Activated T-cell treated with anti-CD3 and anti-CD28 coated beads for 1 hour (primary cell): ENCODE data around the gene ADAMTS20.

Source experiments
- DNase-seq: peaks from one replicate; pipeline ENCODE4 v3.0.0-alpha.2; 2020; ENCODE audit warnings: low read depth

ADAMTS20 gene

GRCh38 chr12:43312991-43313505 is 239.0 kb downstream of the ADAMTS20 start:
- no peak for DNase-seq

- DNase-seq = no peak
These were observed 241.4 kb downstream of the ADAMTS20 start for GRCh38 chr12:43310596-43310995.

- no peak for DNase-seq
These were observed 242.0 kb downstream of the ADAMTS20 start for GRCh38 chr12:43309959-43310358.

- no peak for DNase-seq
These were observed 243.2 kb downstream of the ADAMTS20 start for GRCh38 chr12:43308776-43309175.

- DNase-seq = no peak
These were observed 244.9 kb downstream of the ADAMTS20 start for GRCh38 chr12:43307126-43307525.

GRCh38 chr12:43306066-43306465 is 245.9 kb downstream of the ADAMTS20 start:
- DNase-seq = no peak

GRCh38 chr12:43305065-43305464 is 246.9 kb downstream of the ADAMTS20 start:
- no peak for DNase-seq
